ENCODE measurements around the gene ANGPT4.

ANGPT4 gene

DNA sequence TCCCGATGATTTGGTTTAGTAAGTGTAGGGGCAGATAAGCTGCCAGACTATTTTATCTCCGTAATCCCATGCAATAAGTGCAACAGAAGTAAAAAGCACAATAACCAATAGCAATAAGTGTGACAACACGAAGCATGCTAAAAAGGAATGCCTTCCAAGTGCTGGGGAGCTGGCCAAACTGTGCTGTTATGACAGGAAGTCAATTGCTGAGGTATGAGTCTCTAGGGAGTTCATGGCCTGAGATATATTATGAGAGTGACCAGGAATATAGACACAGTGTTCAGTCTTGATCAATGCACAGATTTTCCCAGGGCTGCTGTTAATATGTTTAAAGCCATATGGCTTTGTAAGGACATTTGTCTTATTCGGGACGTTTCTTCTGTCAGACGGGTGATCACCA is 10.5 kb upstream of the ANGPT4 start:
- no peak overlapping the region for H3K4me3 ChIP-seq (ENCODE audit: low read depth, low read length)
- DNase-seq (ENCODE audit: low read depth): no peak
- TF ChIP-seq, protein P1, sequence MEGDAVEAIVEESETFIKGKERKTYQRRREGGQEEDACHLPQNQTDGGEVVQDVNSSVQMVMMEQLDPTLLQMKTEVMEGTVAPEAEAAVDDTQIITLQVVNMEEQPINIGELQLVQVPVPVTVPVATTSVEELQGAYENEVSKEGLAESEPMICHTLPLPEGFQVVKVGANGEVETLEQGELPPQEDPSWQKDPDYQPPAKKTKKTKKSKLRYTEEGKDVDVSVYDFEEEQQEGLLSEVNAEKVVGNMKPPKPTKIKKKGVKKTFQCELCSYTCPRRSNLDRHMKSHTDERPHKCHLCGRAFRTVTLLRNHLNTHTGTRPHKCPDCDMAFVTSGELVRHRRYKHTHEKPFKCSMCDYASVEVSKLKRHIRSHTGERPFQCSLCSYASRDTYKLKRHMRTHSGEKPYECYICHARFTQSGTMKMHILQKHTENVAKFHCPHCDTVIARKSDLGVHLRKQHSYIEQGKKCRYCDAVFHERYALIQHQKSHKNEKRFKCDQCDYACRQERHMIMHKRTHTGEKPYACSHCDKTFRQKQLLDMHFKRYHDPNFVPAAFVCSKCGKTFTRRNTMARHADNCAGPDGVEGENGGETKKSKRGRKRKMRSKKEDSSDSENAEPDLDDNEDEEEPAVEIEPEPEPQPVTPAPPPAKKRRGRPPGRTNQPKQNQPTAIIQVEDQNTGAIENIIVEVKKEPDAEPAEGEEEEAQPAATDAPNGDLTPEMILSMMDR (IDR thresholded peaks at IDR 0.05; ENCODE audit: low read depth, low read length, missing control alignments): no peak

DNA sequence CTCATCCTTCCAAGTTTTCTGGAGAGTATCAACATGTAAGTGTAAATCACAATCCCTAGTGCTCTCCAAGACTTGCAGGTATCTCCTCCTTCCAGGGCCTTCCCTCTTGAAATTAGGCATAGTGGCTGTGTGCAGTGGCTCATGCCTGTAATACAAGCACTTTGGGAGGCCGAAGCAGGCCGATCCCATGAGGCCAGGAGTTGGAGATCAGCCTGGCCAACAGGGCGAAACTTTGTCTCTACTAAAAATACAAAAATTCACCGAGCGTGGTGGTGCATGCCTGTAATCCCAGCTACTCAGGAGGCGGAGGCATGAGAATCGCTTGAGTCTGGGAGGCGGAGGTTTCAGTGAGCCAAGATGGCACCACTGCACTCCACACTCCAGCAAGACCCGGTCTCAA is 9.4 kb upstream of the ANGPT4 start:
- no peak for DNase-seq (ENCODE audit: low read depth)
- TF ChIP-seq, protein P1 (IDR thresholded peaks at IDR 0.05; ENCODE audit: low read depth, low read length, missing control alignments): no peak
- H3K4me3 ChIP-seq (ENCODE audit: low read depth, low read length): no peak overlapping the region

DNA sequence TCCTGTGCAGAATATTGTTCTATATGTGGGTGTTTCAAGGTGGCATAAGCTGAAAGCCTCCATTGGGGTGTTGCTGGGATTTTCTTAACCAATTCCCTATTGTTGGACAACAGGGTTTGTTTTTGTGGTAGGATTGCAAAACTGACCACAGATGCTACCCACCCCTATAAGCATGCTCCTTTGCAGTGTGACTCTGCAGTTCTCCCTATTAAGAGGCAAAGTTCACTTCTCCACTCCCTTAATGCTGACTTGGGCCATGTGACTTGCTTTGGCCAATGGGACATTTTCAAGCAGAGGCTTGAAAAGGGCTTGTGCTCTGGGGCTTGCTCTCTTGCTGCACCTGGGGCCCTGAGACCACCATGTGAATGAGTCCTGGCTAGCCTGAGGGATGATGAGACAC is 8.5 kb upstream of the ANGPT4 start:
- TF ChIP-seq, protein P1 (IDR thresholded peaks at IDR 0.05; ENCODE audit: low read depth, low read length, missing control alignments): no peak
- H3K4me3 ChIP-seq (ENCODE audit: low read depth, low read length): no peak overlapping the region
- DNase-seq (ENCODE audit: low read depth): no peak

DNA sequence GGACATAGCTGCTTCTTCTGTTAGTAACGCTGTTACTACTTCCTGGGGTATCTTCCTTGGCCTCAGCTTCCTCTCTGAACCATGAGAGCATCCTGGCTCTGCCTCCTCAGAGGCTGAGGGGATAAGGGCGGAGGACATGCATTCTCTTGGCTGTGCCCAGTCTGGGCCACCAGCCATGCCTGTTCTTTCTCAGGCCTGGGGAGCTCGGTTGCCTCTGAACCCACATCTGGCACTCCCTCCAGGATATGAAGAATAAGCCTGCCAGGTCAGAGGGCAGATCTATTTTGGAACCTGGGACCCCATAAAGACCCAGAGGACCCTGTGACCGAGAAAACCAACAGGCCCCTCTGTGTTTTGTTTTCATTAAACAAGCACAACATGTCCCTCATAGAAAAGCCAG is 6.6 kb upstream of the ANGPT4 start:
- no peak for DNase-seq (ENCODE audit: low read depth)
- H3K4me3 ChIP-seq (ENCODE audit: low read depth, low read length): no peak overlapping the region
- TF ChIP-seq, protein P1 (IDR thresholded peaks at IDR 0.05; ENCODE audit: low read depth, low read length, missing control alignments): no peak

DNA sequence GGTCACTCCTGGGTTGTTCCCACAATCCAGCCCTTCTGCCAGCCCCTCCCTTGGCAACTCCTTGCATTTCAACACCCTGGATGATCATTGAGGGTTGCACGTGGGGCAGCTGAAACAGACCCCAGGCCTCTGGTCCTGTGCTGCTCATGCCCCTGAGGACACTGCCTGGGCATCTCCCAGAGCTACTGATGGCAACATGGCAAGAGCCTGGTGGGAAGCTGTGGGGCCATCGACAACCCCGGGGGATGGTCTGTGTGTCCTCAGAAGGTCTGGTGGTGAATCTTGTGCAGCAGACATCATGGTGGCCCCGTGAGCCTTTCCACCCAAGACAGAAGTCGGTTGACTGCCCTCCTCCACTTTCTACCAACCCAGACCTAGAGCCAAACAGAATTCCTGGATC is 4.9 kb upstream of the ANGPT4 start:
- no peak overlapping the region for H3K4me3 ChIP-seq (ENCODE audit: low read depth, low read length)
- DNase-seq (ENCODE audit: low read depth): no peak
- TF ChIP-seq, protein P1 (IDR thresholded peaks at IDR 0.05; ENCODE audit: low read depth, low read length, missing control alignments): no peak

DNA sequence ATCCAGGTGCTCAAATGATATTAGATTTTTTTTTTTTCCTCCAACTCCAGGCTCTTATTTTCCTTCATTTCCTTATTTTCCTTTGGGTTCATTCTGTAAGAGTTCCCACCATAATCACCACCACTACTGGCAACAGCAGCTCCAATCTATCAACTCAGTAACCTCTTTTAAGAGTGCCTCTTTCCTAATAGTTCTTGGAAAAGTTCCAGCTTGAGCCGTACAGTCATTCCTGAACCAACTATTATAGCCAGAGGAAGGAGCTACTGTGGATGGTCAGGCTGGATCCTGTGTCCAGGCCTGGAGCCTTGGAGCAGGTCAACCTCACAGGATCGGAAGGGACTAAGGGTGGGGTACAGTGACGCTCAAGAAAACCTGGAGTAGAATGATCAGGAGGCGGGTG is 4.2 kb upstream of the ANGPT4 start:
- DNase-seq (ENCODE audit: low read depth): no peak
- no peak overlapping the region for H3K4me3 ChIP-seq (ENCODE audit: low read depth, low read length)
- TF ChIP-seq, protein P1 (IDR thresholded peaks at IDR 0.05; ENCODE audit: low read depth, low read length, missing control alignments): no peak

DNA sequence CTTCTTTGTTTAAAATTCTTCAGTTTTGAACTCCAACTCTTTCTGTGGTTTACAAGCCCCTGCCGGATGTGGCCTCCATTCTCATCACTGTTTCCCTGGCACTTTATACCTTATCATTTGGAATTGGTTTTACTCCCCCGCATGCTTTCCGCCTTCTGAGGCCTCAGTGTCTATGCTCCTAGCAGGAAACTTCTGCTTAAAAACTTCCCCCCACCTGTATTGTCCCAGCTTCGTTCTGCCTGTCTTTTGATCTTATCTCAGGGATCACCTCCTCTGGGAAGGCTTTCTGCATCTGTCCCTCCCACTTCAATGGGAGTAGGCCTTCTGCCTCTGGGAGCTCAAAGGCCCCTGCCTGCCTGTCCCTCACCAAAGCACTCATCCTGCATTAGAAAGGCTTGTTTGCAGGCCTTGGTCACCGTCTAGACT is 3.4 kb upstream of the ANGPT4 start:
- TF ChIP-seq, protein P1 (IDR thresholded peaks at IDR 0.05; ENCODE audit: low read depth, low read length, missing control alignments): no peak
- DNase-seq (ENCODE audit: low read depth): no peak
- no peak overlapping the region for H3K4me3 ChIP-seq (ENCODE audit: low read depth, low read length)
